LNCaP clone FGC (cell line): Measurements from ENCODE around the gene CTRL.
A peak's percentile ranks its signal among the peaks of the same experiment; 100 is the strongest.

Source experiments
- DNase-seq: peaks from one replicate; pipeline ENCODE4 v3.0.0-alpha.2; 2011; ENCODE audit warnings: low read depth
- H3K4me3 ChIP-seq: 2 replicates; pipeline ENCODE4 v1.5.1; 2011; ENCODE audit warnings: mild to moderate bottlenecking, low read depth, low read length, control low read depth
- CTCF ChIP-seq: IDR thresholded peaks from 2 replicates; pipeline ENCODE4 v1.5.1; 2012; ENCODE audit warnings: mild to moderate bottlenecking; ENCODE audit not compliant: control insufficient read depth, insufficient read depth; ENCODE audit errors: extremely low read depth

CTRL gene

DNA sequence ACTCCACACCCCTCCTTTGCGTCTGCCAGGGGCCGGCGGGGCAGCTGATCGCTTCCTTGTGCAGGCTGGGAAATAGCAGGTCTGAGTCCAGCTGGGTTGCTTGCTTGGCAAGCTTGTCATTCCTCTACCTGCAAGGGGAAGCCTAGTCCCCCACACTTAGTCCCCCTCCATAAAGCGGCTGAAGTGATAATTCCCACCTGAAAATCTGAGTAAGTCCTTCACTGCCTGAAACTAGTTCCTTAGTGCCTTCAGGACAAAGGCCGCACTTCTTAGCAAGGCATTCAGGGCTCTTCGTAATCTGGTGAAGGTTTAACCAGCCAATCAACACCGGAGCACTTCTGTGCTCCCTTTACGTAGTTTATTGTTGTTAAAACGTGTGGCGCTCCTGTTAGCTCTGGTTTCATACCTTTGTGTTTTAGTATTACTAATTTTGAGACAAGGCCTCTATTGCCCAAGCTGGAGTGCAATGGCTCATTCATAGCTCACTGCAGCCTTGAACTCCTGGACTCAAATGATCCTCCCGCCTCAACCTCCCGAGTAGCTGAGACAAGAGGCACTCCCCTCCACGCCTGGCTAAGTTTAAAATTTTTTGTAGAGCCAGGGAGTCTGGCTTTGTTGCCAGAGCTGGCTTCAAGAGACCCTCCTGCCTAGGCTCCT lies 37.8 kb downstream of the CTRL start:
- no peak for DNase-seq
- H3K4me3 ChIP-seq: peak overlapping the region; percentile 92

DNA sequence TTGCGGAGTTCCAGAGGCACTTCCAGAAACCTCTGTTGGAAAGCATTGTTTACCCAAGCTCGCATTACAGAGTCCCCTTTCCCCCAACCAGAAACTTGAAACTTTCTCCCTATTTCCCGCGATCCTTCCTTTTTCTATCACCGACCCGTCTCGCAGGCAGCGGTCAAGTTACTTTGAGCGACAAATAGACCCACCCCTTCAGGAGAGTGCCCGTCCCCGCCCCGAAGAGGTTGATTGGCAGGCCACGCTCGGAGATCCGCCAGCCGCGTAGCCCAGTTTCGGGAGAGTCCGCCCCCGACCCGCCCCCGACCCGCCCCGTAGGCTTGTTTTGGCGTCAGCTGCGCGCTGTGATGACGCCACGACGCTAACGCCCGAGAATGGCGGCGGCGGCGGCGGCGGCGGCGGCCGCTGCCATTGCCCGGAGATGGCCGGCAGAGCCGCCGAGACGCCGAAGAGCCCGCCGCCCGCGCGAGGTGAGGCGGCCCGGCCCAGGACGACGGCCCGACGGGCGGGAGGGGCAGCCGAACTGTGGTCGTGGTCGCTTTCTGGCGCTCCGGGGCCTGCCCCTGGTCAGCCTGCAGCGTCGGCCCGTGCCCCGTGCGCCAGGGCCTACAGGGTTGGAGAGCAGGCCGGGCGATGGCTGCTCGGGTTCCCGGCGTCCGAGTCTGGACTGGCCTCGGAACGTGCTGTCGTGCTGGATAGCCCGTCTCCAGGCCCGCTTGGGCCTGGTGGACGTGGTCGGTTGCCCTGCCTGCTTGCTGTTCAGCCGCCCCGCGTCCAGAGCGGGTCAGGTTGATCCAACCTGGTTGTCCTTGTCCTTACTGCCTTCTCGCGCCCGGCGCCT lies 38.5 kb downstream of the CTRL start, which contains the start of gene PSKH1:
Gene PSKH1, plus strand, starts transcription at position 356 of the 844 bp plus-strand sequence. CDS start 15,496 bp downstream, outside the sequence.
- H3K4me3 ChIP-seq: peak within 1 kb of the TSS; percentile 92
- TF ChIP-seq CTCF: no peak
- peak; percentile 85 for DNase-seq

More for the DNA sequence above, 37.8 kb downstream of the CTRL start:
- TF ChIP-seq CTCF: no peak

DNA sequence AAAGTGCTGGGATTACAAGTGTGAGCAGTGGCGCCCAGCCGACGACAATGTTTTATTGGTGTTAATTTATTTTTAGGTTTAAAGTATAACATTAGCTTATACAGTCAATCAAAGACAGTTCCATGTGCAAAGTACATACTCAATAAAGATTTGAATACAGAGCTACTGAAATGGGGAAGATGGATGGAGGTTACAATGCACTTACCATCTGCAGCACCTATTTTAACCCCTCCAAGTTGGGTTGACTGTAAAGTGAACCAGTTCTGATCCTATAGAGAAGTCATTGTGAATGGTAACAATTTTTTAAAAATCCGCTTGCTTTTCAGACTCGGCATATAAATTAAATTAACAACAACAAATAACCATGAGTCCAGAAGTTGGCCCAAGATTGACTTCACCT lies 39.3 kb downstream of the CTRL start:
- peak overlapping the region; percentile 42 for H3K4me3 ChIP-seq
- no peak for TF ChIP-seq CTCF

GRCh38 chr16:67888331-67888730 lies 43.3 kb downstream of the CTRL start:
- TF ChIP-seq CTCF: no peak
- no peak overlapping the region for H3K4me3 ChIP-seq
- DNase-seq: no peak

More for the DNA sequence above, 39.3 kb downstream of the CTRL start:
- no peak for DNase-seq

GRCh38 chr16:67886387-67886786 lies 45.3 kb downstream of the CTRL start:
- no peak for DNase-seq
- no peak overlapping the region for H3K4me3 ChIP-seq
- TF ChIP-seq CTCF: no peak

DNA sequence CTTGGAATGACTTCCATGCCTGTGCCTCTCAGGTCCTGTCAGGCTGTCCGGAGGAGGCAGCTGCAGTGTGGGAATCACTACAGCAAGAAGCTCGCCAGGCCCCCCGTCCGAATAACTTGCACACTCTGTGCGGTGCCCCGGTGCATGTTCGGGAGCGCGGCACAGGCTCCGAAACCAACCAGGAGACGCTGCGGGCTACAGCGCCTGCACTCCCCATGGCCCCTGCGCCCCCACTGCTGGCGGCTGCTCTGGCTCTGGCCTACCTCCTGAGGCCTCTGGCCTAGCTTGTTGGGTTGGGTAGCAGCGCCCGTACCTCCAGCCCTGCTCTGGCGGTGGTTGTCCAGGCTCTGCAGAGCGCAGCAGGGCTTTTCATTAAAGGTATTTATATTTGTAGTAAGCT lies 45.7 kb downstream of the CTRL start:
- H3K4me3 ChIP-seq: no peak overlapping the region
- no peak for TF ChIP-seq CTCF

More for the DNA sequence above, 45.7 kb downstream of the CTRL start:
- no peak for DNase-seq
